Loucy (cell line): ENCODE data around the gene RGSL1.

ENCODE experiments used
- H2AFZ ChIP-seq: fragments of 200-600 bp; sonication (generic); 2 replicates; pipeline ENCODE4 v1.6.0; 2016; ENCODE audit warnings: antibody characterized with exemption, mild to moderate bottlenecking, low read length, moderate library complexity
- H3F3A ChIP-seq: fragments of 200-600 bp; 2 replicates; pipeline ENCODE4 v1.6.0; 2016; ENCODE audit warnings: antibody characterized with exemption, low read depth, mild to moderate bottlenecking
- H3K27me3 ChIP-seq: fragments of 200-600 bp; sonication (generic); 2 replicates; pipeline ENCODE4 v1.6.1; 2014; ENCODE audit warnings: low read length, mild to moderate bottlenecking; ENCODE audit not compliant: insufficient read depth, poor library complexity, severe bottlenecking
- H3K36me3 ChIP-seq: fragments of 200-600 bp; sonication (generic); 2 replicates; pipeline ENCODE4 v1.6.1; 2016; ENCODE audit warnings: low read length; ENCODE audit not compliant: insufficient read depth
- H3K4me1 ChIP-seq: fragments of 200-600 bp; sonication (generic); 2 replicates; pipeline ENCODE4 v1.5.1; 2014; ENCODE audit warnings: low read length, mild to moderate bottlenecking; ENCODE audit not compliant: insufficient read depth, poor library complexity, severe bottlenecking
- H3K4me2 ChIP-seq: fragments of 200-600 bp; sonication (generic); 2 replicates; pipeline ENCODE4 v1.6.0; 2014; ENCODE audit warnings: antibody characterized with exemption, low read length, low read depth, mild to moderate bottlenecking; ENCODE audit not compliant: poor library complexity, severe bottlenecking
- H3K4me3 ChIP-seq: fragments of 200-600 bp; sonication (generic); 2 replicates; pipeline ENCODE4 v1.5.1; 2014; ENCODE audit warnings: low read length, mild to moderate bottlenecking, mixed read lengths; ENCODE audit not compliant: poor library complexity, severe bottlenecking
- H3K79me2 ChIP-seq: fragments of 200-600 bp; sonication (generic); 2 replicates; pipeline ENCODE4 v1.6.1; 2014; ENCODE audit warnings: low read length; ENCODE audit not compliant: insufficient read depth
- H3K9ac ChIP-seq: fragments of 200-600 bp; sonication (generic); 2 replicates; pipeline ENCODE4 v1.6.0; 2014; ENCODE audit warnings: mild to moderate bottlenecking, low read depth, low read length, moderate library complexity; ENCODE audit not compliant: poor library complexity, severe bottlenecking
- H3K9me2 ChIP-seq: fragments of 200-600 bp; sonication (generic); replicated peaks from 2 replicates; pipeline ENCODE4 v1.6.1; 2016; ENCODE audit warnings: low read depth, low read length, mixed read lengths
- H3K9me3 ChIP-seq: fragments of 200-600 bp; sonication (generic); 2 replicates; pipeline ENCODE4 v1.6.1; 2014; ENCODE audit warnings: mild to moderate bottlenecking, antibody characterized with exemption, low read length, low read depth; ENCODE audit not compliant: insufficient read depth
- H4K20me1 ChIP-seq: fragments of 200-600 bp; sonication (generic); 2 replicates; pipeline ENCODE4 v1.6.0; 2014; ENCODE audit warnings: antibody characterized with exemption, low read length, mild to moderate bottlenecking; ENCODE audit not compliant: insufficient read depth, poor library complexity, severe bottlenecking
- EZH2phosphoT487 ChIP-seq: fragments of 200-600 bp; IDR thresholded peaks from 2 replicates; pipeline ENCODE4 v1.6.1; 2018; ENCODE audit warnings: antibody characterized with exemption, mild to moderate bottlenecking, moderate library complexity, borderline replicate concordance
- TF ChIP-seq, protein P1 (sequence below): fragments of 200-600 bp; sonication (generic); conservative IDR thresholded peaks from 2 replicates; pipeline ENCODE4 v1.5.1; 2014; ENCODE audit warnings: mild to moderate bottlenecking, antibody characterized with exemption, low read length

The RGSL1 gene

DNA sequence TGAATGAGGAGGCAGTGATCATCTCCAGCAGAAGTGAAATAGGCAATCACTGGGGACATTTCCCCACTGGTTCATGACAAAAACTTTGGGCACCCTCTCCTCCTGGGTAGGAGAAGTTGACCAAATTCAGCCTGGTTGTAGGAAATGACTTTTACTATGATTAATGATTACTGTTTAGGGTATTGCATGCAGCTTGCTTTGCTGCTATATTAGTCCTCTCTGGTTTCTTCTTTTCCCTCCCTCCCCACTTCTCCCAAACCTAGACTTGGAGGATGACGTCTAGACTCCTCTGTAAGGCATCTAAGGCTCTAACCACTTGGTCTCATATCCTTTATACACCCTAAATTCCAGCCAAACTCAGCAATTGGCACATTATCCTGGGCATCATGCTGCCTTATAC, 157.6 kb downstream of the RGSL1 start:
- no peak for TF ChIP-seq EZH2phosphoT487
- TF ChIP-seq, protein P1, sequence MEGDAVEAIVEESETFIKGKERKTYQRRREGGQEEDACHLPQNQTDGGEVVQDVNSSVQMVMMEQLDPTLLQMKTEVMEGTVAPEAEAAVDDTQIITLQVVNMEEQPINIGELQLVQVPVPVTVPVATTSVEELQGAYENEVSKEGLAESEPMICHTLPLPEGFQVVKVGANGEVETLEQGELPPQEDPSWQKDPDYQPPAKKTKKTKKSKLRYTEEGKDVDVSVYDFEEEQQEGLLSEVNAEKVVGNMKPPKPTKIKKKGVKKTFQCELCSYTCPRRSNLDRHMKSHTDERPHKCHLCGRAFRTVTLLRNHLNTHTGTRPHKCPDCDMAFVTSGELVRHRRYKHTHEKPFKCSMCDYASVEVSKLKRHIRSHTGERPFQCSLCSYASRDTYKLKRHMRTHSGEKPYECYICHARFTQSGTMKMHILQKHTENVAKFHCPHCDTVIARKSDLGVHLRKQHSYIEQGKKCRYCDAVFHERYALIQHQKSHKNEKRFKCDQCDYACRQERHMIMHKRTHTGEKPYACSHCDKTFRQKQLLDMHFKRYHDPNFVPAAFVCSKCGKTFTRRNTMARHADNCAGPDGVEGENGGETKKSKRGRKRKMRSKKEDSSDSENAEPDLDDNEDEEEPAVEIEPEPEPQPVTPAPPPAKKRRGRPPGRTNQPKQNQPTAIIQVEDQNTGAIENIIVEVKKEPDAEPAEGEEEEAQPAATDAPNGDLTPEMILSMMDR: no peak

DNA sequence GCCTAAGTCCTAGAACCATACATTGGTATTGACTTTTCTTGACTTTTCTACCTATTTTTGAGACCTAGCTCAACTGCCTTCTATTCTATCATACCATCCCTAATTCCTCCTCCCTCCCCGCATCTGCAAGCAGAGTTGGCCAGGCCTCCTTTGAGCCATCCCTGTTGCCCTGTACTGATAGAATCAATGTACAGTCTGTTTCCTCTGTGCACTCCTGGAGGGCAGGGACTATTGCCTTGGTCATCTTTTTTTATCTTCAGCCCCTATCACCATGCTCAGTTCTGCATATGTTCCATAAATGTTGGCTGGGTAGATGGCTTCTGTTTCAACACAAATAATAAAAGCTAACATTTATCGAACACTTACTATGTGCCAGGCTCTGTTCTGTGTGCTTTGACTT, 158.3 kb downstream of the RGSL1 start:
- H3F3A ChIP-seq: no peaks in the 10 kb centered on the region
- H3K27me3 ChIP-seq: no peaks in the 10 kb centered on the region
- peaks cover 30% of the 10 kb centered on the region for H3K4me1 ChIP-seq
- no peaks in the 10 kb centered on the region for H3K9me2 ChIP-seq
- 0 out of 2 replicates have a peak, but pooled peaks cover 1% of the 10 kb centered on the region for H3K79me2 ChIP-seq
- H3K9ac ChIP-seq: no peak overlapping the region
- H4K20me1 ChIP-seq: no peaks in the 10 kb centered on the region
- H3K4me2 ChIP-seq: no peak overlapping the region
- TF ChIP-seq EZH2phosphoT487: no peak
- TF ChIP-seq, protein P1: no peak
- no peak overlapping the region for H2AFZ ChIP-seq
- no peaks in the 10 kb centered on the region for H3K36me3 ChIP-seq
- H3K4me3 ChIP-seq: no peak overlapping the region
- no peaks in the 10 kb centered on the region for H3K9me3 ChIP-seq

More for the DNA sequence above, 157.6 kb downstream of the RGSL1 start:
- peaks cover 34% of the 10 kb centered on the region for H3K4me1 ChIP-seq
- no peak overlapping the region for H3K4me2 ChIP-seq
- no peaks in the 10 kb centered on the region for H3F3A ChIP-seq
- H3K9ac ChIP-seq: no peak overlapping the region
- no peaks in the 10 kb centered on the region for H3K27me3 ChIP-seq
- 0 out of 2 replicates have a peak, but pooled peaks cover 2% of the 10 kb centered on the region for H3K79me2 ChIP-seq
- 0 out of 2 replicates have a peak overlapping the region, but pooled peaks have one; percentile 10 for H2AFZ ChIP-seq
- H3K4me3 ChIP-seq: no peak overlapping the region
- H3K9me3 ChIP-seq: no peaks in the 10 kb centered on the region
- H3K9me2 ChIP-seq: no peaks in the 10 kb centered on the region
- H4K20me1 ChIP-seq: no peaks in the 10 kb centered on the region
- no peaks in the 10 kb centered on the region for H3K36me3 ChIP-seq

DNA sequence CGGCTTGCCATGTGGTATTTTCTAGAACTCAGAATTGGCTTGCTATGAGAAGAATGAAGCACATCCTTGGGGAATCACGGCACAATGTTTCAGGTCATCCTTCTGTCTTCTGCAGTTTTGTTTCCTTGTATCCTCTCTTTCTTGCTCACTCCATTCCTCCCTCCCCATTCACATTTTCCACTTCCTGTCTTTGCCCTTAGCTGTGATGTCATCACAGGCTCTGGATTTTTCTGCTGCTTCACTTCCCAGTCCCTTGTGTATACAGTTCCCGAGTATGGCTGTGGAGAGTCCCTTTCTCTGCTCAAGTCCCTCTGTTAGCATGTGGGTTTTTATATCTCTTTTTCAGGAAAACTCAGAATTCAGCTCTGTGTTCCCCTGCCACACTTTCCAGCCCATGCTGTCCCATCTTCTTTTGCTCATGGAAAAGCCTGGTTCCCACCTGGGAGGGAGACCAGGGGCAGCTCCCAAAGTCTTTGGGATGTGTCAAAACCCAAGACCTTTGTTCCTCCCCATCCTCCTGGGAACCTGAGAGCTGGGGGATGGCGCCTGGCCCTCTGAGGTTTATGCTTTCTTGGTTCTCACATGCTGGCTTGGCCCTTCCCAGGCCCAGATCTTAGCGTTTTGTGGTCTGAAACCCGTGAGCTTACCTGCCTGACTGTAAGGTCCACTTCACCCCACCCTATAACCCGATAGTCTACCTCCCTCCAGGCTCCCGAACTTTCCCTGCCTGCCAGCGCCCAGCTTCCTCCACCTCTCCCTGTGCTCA, 159.1 kb downstream of the RGSL1 start:
- Histone ChIP-seq H3F3A (no peaks in the 10 kb centered on the region), H3K9me2 (no peaks in the 10 kb centered on the region), H3K36me3 (no peaks in the 10 kb centered on the region), H3K79me2 (no peaks in the 10 kb centered on the region), H3K27me3 (no peaks in the 10 kb centered on the region), H3K9ac (no peak overlapping the region), H3K4me1 (peaks cover 30% of the 10 kb centered on the region), H3K4me3 (no peak overlapping the region), H3K9me3 (no peaks in the 10 kb centered on the region), H3K4me2 (no peak overlapping the region), H4K20me1 (no peaks in the 10 kb centered on the region), H2AFZ (no peak overlapping the region)
- TF ChIP-seq EZH2phosphoT487: no peak
- TF ChIP-seq, protein P1: no peak
